ENCODE measurements around the gene AGBL4. TPM values are rescaled to one million over a fixed set of nuclear protein-coding genes. Genes with fewer than 3 reads are reported as not detected.

Gene AGBL4
- total RNA-seq, 1 donor from 2014 or later: 0.45 TPM

GRCh38 chr1:48654606-48655210 is 1369.0 kb downstream of the AGBL4 start:
- DNase-seq (ENCODE audit: low read depth): no peak

- no peak for DNase-seq (ENCODE audit: low read depth)
These were observed 1371.4 kb downstream of the AGBL4 start for GRCh38 chr1:48652334-48652733.

- no peak for DNase-seq (ENCODE audit: low read depth)
These were observed 1373.9 kb downstream of the AGBL4 start for GRCh38 chr1:48649880-48650279.

GRCh38 chr1:48645883-48646282 is 1377.9 kb downstream of the AGBL4 start:
- DNase-seq (ENCODE audit: low read depth): no peak

GRCh38 chr1:48644905-48645605 is 1378.7 kb downstream of the AGBL4 start:
- DNase-seq (ENCODE audit: low read depth): no peak

- DNase-seq (ENCODE audit: low read depth): no peak
These were observed 1379.4 kb downstream of the AGBL4 start for GRCh38 chr1:48644190-48644900.

GRCh38 chr1:48643193-48643592 is 1380.6 kb downstream of the AGBL4 start:
- DNase-seq (ENCODE audit: low read depth): no peak

GRCh38 chr1:48640836-48641492 is 1382.8 kb downstream of the AGBL4 start:
- DNase-seq (ENCODE audit: low read depth): no peak

- no peak for DNase-seq (ENCODE audit: low read depth)
These were observed 1393.9 kb downstream of the AGBL4 start for GRCh38 chr1:48629867-48630266.

- no peak for DNase-seq (ENCODE audit: low read depth)
These were observed 1396.3 kb downstream of the AGBL4 start for GRCh38 chr1:48627486-48627885.

GRCh38 chr1:48619539-48619938 is 1404.2 kb downstream of the AGBL4 start:
- DNase-seq (ENCODE audit: low read depth): peak; percentile 88

- peak; percentile 79 for DNase-seq (ENCODE audit: low read depth)
These were observed 1406.5 kb downstream of the AGBL4 start for GRCh38 chr1:48617252-48617651.

- DNase-seq (ENCODE audit: low read depth): no peak
These were observed 1407.0 kb downstream of the AGBL4 start for GRCh38 chr1:48616710-48617109.

GRCh38 chr1:48611841-48612240 is 1411.9 kb downstream of the AGBL4 start:
- no peak for DNase-seq (ENCODE audit: low read depth)

GRCh38 chr1:48610628-48611542 is 1412.9 kb downstream of the AGBL4 start:
- DNase-seq (ENCODE audit: low read depth): peak; percentile 62

- DNase-seq (ENCODE audit: low read depth): no peak
These were observed 1414.9 kb downstream of the AGBL4 start for GRCh38 chr1:48608882-48609281.

GRCh38 chr1:48603222-48603621 is 1420.5 kb downstream of the AGBL4 start:
- DNase-seq (ENCODE audit: low read depth): no peak

- DNase-seq (ENCODE audit: low read depth): no peak
These were observed 1421.4 kb downstream of the AGBL4 start for GRCh38 chr1:48602349-48602748.

- DNase-seq (ENCODE audit: low read depth): no peak
These were observed 1423.6 kb downstream of the AGBL4 start for GRCh38 chr1:48600182-48600581.

GRCh38 chr1:48597663-48598062 is 1426.1 kb downstream of the AGBL4 start:
- DNase-seq (ENCODE audit: low read depth): no peak

- peak; percentile 9 for DNase-seq (ENCODE audit: low read depth)
These were observed 1427.7 kb downstream of the AGBL4 start for GRCh38 chr1:48596046-48596445.
